Measurements from ENCODE around the gene MYCBPAP. TPM values are rescaled to one million over a fixed set of nuclear protein-coding genes. Genes with fewer than 3 reads are reported as not detected.
A peak's percentile ranks its signal among the peaks of the same experiment; 100 is the strongest.

MYCBPAP gene
- total RNA-seq, 1 experiment from 2014 or later: not detected

DNA sequence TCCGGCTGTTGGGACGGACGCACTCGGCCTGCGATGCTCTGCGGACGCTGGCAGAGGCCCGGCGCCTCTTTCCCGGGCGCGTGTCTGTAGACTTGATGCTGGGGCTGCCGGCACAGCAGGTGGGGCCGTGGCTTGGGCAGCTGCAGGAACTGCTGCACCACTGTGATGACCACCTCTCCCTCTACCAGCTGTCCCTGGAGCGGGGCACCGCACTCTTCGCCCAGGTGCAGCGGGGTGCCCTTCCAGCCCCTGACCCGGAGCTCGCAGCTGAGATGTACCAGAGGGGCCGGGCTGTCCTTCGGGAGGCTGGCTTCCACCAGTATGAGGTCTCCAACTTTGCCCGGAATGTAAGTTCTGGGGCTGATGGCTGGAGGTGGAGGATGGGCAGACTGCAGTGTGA lies 26.1 kb upstream of the MYCBPAP start (continued):
- TF ChIP-seq, protein P1, sequence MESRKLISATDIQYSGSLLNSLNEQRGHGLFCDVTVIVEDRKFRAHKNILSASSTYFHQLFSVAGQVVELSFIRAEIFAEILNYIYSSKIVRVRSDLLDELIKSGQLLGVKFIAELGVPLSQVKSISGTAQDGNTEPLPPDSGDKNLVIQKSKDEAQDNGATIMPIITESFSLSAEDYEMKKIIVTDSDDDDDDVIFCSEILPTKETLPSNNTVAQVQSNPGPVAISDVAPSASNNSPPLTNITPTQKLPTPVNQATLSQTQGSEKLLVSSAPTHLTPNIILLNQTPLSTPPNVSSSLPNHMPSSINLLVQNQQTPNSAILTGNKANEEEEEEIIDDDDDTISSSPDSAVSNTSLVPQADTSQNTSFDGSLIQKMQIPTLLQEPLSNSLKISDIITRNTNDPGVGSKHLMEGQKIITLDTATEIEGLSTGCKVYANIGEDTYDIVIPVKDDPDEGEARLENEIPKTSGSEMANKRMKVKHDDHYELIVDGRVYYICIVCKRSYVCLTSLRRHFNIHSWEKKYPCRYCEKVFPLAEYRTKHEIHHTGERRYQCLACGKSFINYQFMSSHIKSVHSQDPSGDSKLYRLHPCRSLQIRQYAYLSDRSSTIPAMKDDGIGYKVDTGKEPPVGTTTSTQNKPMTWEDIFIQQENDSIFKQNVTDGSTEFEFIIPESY (IDR thresholded peaks at IDR 0.05; ENCODE audit: extremely low read depth, insufficient replicate concordance, low read length): no peak

DNA sequence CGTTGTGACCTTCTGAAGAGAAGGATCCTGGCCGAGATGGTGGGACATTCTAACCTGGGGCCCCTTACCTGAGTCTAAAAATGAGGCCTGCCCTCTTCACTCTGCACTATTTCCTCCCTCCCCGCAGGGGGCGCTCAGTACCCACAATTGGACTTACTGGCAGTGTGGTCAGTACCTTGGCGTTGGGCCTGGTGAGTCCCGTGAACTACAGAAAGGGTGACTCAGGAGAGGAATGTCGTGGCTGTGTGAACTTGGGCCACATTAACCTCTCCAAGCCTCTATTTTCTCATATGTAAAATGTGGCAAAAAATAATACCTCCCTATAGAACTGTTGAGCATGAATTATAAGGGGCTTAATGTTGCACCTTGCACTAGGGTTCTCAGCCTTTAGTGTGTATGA lies 25.7 kb upstream of the MYCBPAP start:
- Histone ChIP-seq H3K79me2 (ENCODE audit: insufficient read depth, low read length) (peaks cover 26% of the 10 kb centered on the region), H3K9me3 (ENCODE audit: control insufficient read depth in 1 of 2, insufficient read depth in 1 of 2, low read depth in 1 of 2, low read length in 2 of 2) (no peaks in the 10 kb centered on the region), H3K36me3 (ENCODE audit: control insufficient read depth in 1 of 2, insufficient read depth in 2 of 2, low read length in 2 of 2) (peaks cover 24 to 41% of the 10 kb centered on the region in 2 experiments), H3K9me2 (ENCODE audit: insufficient read depth) (no peaks in the 10 kb centered on the region), H3K27me3 (ENCODE audit: insufficient read depth, low read length) (no peaks in the 10 kb centered on the region), H3K4me1 (ENCODE audit: control insufficient read depth in 1 of 2, insufficient read depth in 2 of 2, low read length in 2 of 2) (peaks cover 21 to 47% of the 10 kb centered on the region in 2 experiments), H3K9ac (ENCODE audit: low read length) (peak overlapping the region; percentile 55), H3K27ac (ENCODE audit: low read depth, low read length) (peak overlapping the region; percentile 63), H2AFZ (ENCODE audit: low read depth, low read length, poor library complexity, severe bottlenecking) (no peak overlapping the region), H3K4me3 (replicated peaks in 1 of 2; ENCODE audit: low read depth in 1 of 2, low read length in 2 of 2) (peak overlapping the region; percentile 1 to 36; a peak in 2 of 4 replicates), H3K4me2 (ENCODE audit: low read length) (peak overlapping the region; percentile 74), H4K20me1 (ENCODE audit: insufficient read depth) (no peaks in the 10 kb centered on the region)
- ChIA-PET POLR2A (interaction anchor here (1.1 to 1.3 kb wide), 2 partner anchors 60 to 86 kb away, joined by 3 to 5 read pairs; partner anchors contain the start of gene LRRC59), RAD21 (ENCODE audit: low non-redundant PET in 1 of 2, low total read pairs in 2 of 2, uncharacterized antibody in 2 of 2, unreplicated experiment in 2 of 2) (interaction anchor here (0.6 to 1.1 kb wide), 9 partner anchors 13 to 359 kb away, joined by 3 to 4 read pairs (median 3); no protein-coding TSS in a partner anchor), CTCF (interaction anchor here (0.7 to 2.5 kb wide), 11 partner anchors 18 to 224 kb away, joined by 3 to 16 read pairs (median 3); no protein-coding TSS in a partner anchor)
- ATAC-seq: peak; percentile 58
- peak; percentile 95 for DNase-seq (ENCODE audit: low read depth, low spot score)
- BruUV-seq (replicated peaks): no TSS peak
- intact Hi-C loops (cut with micrococcal nuclease): loop anchor here (1.0 to 2.0 kb wide), 8 partner anchors 52 to 468 kb away; partner anchors contain the start of gene SPATA20
- TF ChIP-seq RAD21 (IDR thresholded peaks at IDR 0.05; ENCODE audit: low read depth) (peak; percentile 99), CTCF (IDR thresholded peaks at IDR 0.05 in 2 of 3, conservative IDR thresholded peaks at IDR 0.05 in 1 of 3; ENCODE audit: borderline replicate concordance in 1 of 3, insufficient read depth in 1 of 3, low read depth in 2 of 3, low read length in 2 of 3) (peak; percentile 96 to 100 (median 97)), SRF (IDR thresholded peaks at IDR 0.05; ENCODE audit: low read depth) (no peak), YY1 (IDR thresholded peaks at IDR 0.05; ENCODE audit: extremely low read depth, insufficient replicate concordance, low read depth, low read length) (peak; percentile 65), EZH2phosphoT487 (IDR thresholded peaks at IDR 0.05; ENCODE audit: borderline replicate concordance) (no peak), CBX3 (IDR thresholded peaks at IDR 0.05; ENCODE audit: low read depth) (no peak), CEBPB (IDR thresholded peaks at IDR 0.05; ENCODE audit: low read depth) (no peak), JUND (IDR thresholded peaks at IDR 0.05) (no peak), TCF7L2 (IDR thresholded peaks at IDR 0.05; ENCODE audit: borderline replicate concordance, extremely low read depth, insufficient read depth, insufficient read length) (no peak), FOSL1 (IDR thresholded peaks at IDR 0.05; ENCODE audit: low read depth) (peak; percentile 45; the same call in 1 of the 2 replicates)
- TF ChIP-seq, protein P2, sequence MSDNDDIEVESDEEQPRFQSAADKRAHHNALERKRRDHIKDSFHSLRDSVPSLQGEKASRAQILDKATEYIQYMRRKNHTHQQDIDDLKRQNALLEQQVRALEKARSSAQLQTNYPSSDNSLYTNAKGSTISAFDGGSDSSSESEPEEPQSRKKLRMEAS (IDR thresholded peaks at IDR 0.05): 0 out of 2 replicates have a peak, but pooled peaks have one; percentile 16
- TF ChIP-seq, protein P1 (IDR thresholded peaks at IDR 0.05; ENCODE audit: extremely low read depth, insufficient replicate concordance, low read length): peak; percentile 5
- TF ChIP-seq, protein P3, sequence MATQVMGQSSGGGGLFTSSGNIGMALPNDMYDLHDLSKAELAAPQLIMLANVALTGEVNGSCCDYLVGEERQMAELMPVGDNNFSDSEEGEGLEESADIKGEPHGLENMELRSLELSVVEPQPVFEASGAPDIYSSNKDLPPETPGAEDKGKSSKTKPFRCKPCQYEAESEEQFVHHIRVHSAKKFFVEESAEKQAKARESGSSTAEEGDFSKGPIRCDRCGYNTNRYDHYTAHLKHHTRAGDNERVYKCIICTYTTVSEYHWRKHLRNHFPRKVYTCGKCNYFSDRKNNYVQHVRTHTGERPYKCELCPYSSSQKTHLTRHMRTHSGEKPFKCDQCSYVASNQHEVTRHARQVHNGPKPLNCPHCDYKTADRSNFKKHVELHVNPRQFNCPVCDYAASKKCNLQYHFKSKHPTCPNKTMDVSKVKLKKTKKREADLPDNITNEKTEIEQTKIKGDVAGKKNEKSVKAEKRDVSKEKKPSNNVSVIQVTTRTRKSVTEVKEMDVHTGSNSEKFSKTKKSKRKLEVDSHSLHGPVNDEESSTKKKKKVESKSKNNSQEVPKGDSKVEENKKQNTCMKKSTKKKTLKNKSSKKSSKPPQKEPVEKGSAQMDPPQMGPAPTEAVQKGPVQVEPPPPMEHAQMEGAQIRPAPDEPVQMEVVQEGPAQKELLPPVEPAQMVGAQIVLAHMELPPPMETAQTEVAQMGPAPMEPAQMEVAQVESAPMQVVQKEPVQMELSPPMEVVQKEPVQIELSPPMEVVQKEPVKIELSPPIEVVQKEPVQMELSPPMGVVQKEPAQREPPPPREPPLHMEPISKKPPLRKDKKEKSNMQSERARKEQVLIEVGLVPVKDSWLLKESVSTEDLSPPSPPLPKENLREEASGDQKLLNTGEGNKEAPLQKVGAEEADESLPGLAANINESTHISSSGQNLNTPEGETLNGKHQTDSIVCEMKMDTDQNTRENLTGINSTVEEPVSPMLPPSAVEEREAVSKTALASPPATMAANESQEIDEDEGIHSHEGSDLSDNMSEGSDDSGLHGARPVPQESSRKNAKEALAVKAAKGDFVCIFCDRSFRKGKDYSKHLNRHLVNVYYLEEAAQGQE (IDR thresholded peaks at IDR 0.05; ENCODE audit: low read depth): no peak
